ENCODE data around the gene CARD10.

CARD10 gene

DNA sequence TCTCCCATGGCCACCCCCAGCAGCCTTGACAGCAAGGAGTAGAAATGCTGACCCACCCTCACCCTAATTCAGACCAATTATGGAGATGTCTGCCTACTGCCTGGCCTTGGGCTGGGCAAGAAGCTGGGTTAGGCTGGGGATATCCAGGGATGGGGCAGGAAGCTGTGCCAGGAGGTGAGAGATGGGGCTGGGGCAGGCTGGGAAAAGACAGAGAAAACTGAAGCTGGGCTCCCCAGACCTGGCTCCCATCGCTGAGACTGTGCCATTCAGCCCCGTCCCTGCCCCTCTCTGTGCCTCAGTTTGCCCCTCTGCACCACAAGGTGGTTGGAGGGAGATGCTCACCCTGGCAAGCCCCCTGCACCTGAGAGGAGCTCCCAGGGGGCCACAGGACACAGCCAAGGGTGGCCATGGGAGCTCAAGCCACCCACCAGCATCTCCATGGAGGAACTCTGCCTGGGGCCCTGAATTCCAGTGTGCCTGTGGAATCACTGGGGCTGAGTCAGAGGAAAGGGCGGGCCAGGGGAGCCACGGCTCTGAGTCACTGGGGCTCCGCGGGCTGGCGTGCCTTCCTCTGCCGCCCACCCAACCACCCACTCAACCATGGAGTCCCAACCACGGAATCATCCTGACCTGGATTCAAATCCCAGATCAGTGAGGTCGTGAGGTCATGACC lies 6.0 kb upstream of the CARD10 start:
- Histone ChIP-seq H3K27ac (replicated peaks) (no peak overlapping the region), H3K27me3 (ENCODE audit: insufficient read depth, poor library complexity, severe bottlenecking) (peaks cover 14% of the 10 kb centered on the region), H3K4me3 (replicated peaks; ENCODE audit: insufficient read depth, low read length) (no peak overlapping the region)
- TF ChIP-seq GABPA (IDR thresholded peaks at IDR 0.05; ENCODE audit: low read depth) = no peak
- TF ChIP-seq, protein P1, sequence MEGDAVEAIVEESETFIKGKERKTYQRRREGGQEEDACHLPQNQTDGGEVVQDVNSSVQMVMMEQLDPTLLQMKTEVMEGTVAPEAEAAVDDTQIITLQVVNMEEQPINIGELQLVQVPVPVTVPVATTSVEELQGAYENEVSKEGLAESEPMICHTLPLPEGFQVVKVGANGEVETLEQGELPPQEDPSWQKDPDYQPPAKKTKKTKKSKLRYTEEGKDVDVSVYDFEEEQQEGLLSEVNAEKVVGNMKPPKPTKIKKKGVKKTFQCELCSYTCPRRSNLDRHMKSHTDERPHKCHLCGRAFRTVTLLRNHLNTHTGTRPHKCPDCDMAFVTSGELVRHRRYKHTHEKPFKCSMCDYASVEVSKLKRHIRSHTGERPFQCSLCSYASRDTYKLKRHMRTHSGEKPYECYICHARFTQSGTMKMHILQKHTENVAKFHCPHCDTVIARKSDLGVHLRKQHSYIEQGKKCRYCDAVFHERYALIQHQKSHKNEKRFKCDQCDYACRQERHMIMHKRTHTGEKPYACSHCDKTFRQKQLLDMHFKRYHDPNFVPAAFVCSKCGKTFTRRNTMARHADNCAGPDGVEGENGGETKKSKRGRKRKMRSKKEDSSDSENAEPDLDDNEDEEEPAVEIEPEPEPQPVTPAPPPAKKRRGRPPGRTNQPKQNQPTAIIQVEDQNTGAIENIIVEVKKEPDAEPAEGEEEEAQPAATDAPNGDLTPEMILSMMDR (IDR thresholded peaks at IDR 0.05; ENCODE audit: insufficient read depth, low read length) = no peak
- TF ChIP-seq REST (IDR thresholded peaks at IDR 0.05; ENCODE audit: insufficient replicate concordance, low read depth) = no peak
- no peak for TF ChIP-seq POLR2AphosphoS5 (IDR thresholded peaks at IDR 0.05; ENCODE audit: low read depth)
- no peak for TF ChIP-seq SPI1 (IDR thresholded peaks at IDR 0.05; ENCODE audit: borderline replicate concordance, low read depth)
- DNase-seq (ENCODE audit: low read depth in 1 of 2, low spot score in 1 of 2) = no peak

GRCh38 chr22:37522482-37522881 lies 3.3 kb upstream of the CARD10 start:
- no peak for TF ChIP-seq POLR2AphosphoS5 (IDR thresholded peaks at IDR 0.05; ENCODE audit: low read depth)
- no peak for TF ChIP-seq SPI1 (IDR thresholded peaks at IDR 0.05; ENCODE audit: borderline replicate concordance, low read depth)
- no peak for TF ChIP-seq GABPA (IDR thresholded peaks at IDR 0.05; ENCODE audit: low read depth)
- TF ChIP-seq, protein P1 (IDR thresholded peaks at IDR 0.05; ENCODE audit: insufficient read depth, low read length) = no peak
- TF ChIP-seq REST (IDR thresholded peaks at IDR 0.05; ENCODE audit: insufficient replicate concordance, low read depth) = no peak
- Histone ChIP-seq H3K27ac (replicated peaks) (no peak overlapping the region), H3K4me3 (replicated peaks; ENCODE audit: insufficient read depth, low read length) (no peak overlapping the region), H3K27me3 (ENCODE audit: insufficient read depth, poor library complexity, severe bottlenecking) (peaks cover 33% of the 10 kb centered on the region)
- no peak for DNase-seq (ENCODE audit: low read depth in 1 of 2, low spot score in 1 of 2)

DNA sequence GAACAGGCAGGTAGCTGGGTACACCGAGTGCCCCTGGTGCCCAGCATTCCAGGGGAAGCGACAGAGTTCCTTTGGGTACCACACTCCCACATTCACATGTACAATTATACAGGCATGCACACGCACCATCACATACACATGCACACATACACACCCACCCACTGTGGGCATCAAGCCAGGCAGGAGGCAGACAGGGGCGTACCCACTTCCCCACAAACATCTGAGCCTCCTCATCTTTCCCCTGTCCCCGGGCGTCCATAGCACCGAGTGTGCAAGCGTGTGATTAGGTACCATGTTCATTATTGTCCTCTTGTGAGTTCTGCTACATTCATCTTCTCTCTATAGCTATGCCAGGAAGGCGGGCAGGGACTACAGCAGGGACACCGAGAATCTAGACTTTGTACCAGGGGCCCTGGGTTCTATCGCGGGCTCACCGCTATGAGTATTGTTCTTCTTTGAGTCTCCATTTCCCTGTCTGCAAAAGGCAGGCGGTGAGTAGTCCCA lies 2.1 kb upstream of the CARD10 start:
- Histone ChIP-seq H3K27me3 (ENCODE audit: insufficient read depth, poor library complexity, severe bottlenecking) (peaks cover 38% of the 10 kb centered on the region), H3K27ac (replicated peaks) (no peak overlapping the region), H3K4me3 (replicated peaks; ENCODE audit: insufficient read depth, low read length) (no peak overlapping the region)
- DNase-seq (ENCODE audit: low read depth in 1 of 2, low spot score in 1 of 2) = no peak
- TF ChIP-seq GABPA (IDR thresholded peaks at IDR 0.05; ENCODE audit: low read depth) = no peak
- no peak for TF ChIP-seq POLR2AphosphoS5 (IDR thresholded peaks at IDR 0.05; ENCODE audit: low read depth)
- TF ChIP-seq SPI1 (IDR thresholded peaks at IDR 0.05; ENCODE audit: borderline replicate concordance, low read depth) = no peak
- no peak for TF ChIP-seq REST (IDR thresholded peaks at IDR 0.05; ENCODE audit: insufficient replicate concordance, low read depth)
